Measurements from ENCODE around the gene SYNE2. TPM values are rescaled to one million over a fixed set of nuclear protein-coding genes. Genes with fewer than 3 reads are reported as not detected.

The SYNE2 gene
- total and polyA plus RNA-seq, 4 donors = 26.9 to 208 (median 67.9) TPM

GRCh38 chr14:63878792-63879191 lies 26.0 kb downstream of the SYNE2 start:
- Histone ChIP-seq H3K36me3 (ENCODE audit: control insufficient read depth in 4 of 4, insufficient read depth in 4 of 4, low read length in 4 of 4) (no peaks in the 10 kb centered on the region), H3K9ac (ENCODE audit: insufficient read depth in 1 of 2, low read length in 2 of 2) (no peak overlapping the region), H3K9me3 (ENCODE audit: control insufficient read depth in 4 of 4, insufficient read depth in 3 of 4, low read length in 3 of 4) (no peaks in the 10 kb centered on the region), H3K4me1 (ENCODE audit: control insufficient read depth in 5 of 5, insufficient read depth in 5 of 5, low read length in 5 of 5) (peaks cover 3 to 26% (median 5%) of the 10 kb centered on the region in 5 donors), H3K27ac (ENCODE audit: low read depth in 1 of 2, low read length in 1 of 2) (no peak overlapping the region), H3K4me3 (no peak overlapping the region), H3K27me3 (ENCODE audit: control insufficient read depth in 3 of 3, insufficient read depth in 3 of 3, low read length in 2 of 3) (no peaks in the 10 kb centered on the region)
- 96 to 98% methylated on average over 4 of the region's 4 CpGs for WGBS, 2 donors
- ATAC-seq (ENCODE audit: insufficient read depth, low FRiP score) = no peak
- TF ChIP-seq CTCF (IDR thresholded peaks at IDR 0.05; ENCODE audit: control extremely low read depth, extremely low read depth) = no peak
- no peak for DNase-seq

GRCh38 chr14:63881926-63882325 lies 29.1 kb downstream of the SYNE2 start:
- Histone ChIP-seq H3K36me3 (ENCODE audit: control insufficient read depth in 4 of 4, insufficient read depth in 4 of 4, low read length in 4 of 4) (peaks cover 0 to 4% (median 0%) of the 10 kb centered on the region in 4 donors), H3K9me3 (ENCODE audit: control insufficient read depth in 4 of 4, insufficient read depth in 3 of 4, low read length in 3 of 4) (no peaks in the 10 kb centered on the region), H3K27me3 (ENCODE audit: control insufficient read depth in 3 of 3, insufficient read depth in 3 of 3, low read length in 2 of 3) (no peaks in the 10 kb centered on the region), H3K4me3 (no peak overlapping the region), H3K27ac (ENCODE audit: low read depth in 1 of 2, low read length in 1 of 2) (no peak overlapping the region), H3K4me1 (ENCODE audit: control insufficient read depth in 5 of 5, insufficient read depth in 5 of 5, low read length in 5 of 5) (peaks cover 0 to 12% (median 0%) of the 10 kb centered on the region in 5 donors), H3K9ac (ENCODE audit: insufficient read depth in 1 of 2, low read length in 2 of 2) (no peak overlapping the region)
- 35 to 56% methylated on average over 5 of the region's 5 CpGs for WGBS, 2 donors
- TF ChIP-seq CTCF (IDR thresholded peaks at IDR 0.05; ENCODE audit: control extremely low read depth, extremely low read depth) = no peak
- DNase-seq = no peak
- ATAC-seq (ENCODE audit: insufficient read depth, low FRiP score) = no peak

- Histone ChIP-seq H3K4me3 (no peak overlapping the region), H3K27me3 (ENCODE audit: control insufficient read depth in 3 of 3, insufficient read depth in 3 of 3, low read length in 2 of 3) (no peaks in the 10 kb centered on the region), H3K9me3 (ENCODE audit: control insufficient read depth in 4 of 4, insufficient read depth in 3 of 4, low read length in 3 of 4) (no peaks in the 10 kb centered on the region), H3K27ac (ENCODE audit: low read depth in 1 of 2, low read length in 1 of 2) (no peak overlapping the region), H3K4me1 (ENCODE audit: control insufficient read depth in 5 of 5, insufficient read depth in 5 of 5, low read length in 5 of 5) (peaks cover 3 to 27% (median 13%) of the 10 kb centered on the region in 5 donors), H3K36me3 (ENCODE audit: control insufficient read depth in 4 of 4, insufficient read depth in 4 of 4, low read length in 4 of 4) (peaks cover 0 to 4% (median 0%) of the 10 kb centered on the region in 4 donors), H3K9ac (ENCODE audit: insufficient read depth in 1 of 2, low read length in 2 of 2) (no peak overlapping the region)
- DNase-seq (no peak), ATAC-seq (ENCODE audit: insufficient read depth, low FRiP score) (no peak)
- 96% methylated on average over 7 of the region's 7 CpGs for WGBS, 2 donors
- TF ChIP-seq CTCF (IDR thresholded peaks at IDR 0.05; ENCODE audit: control extremely low read depth, extremely low read depth) = no peak
Observed at GRCh38 chr14:63887899-63888298, 35.1 kb downstream of the SYNE2 start.

- Histone ChIP-seq H3K9me3 (ENCODE audit: control insufficient read depth in 4 of 4, insufficient read depth in 3 of 4, low read length in 3 of 4) (no peaks in the 10 kb centered on the region), H3K27me3 (ENCODE audit: control insufficient read depth in 3 of 3, insufficient read depth in 3 of 3, low read length in 2 of 3) (no peaks in the 10 kb centered on the region), H3K9ac (ENCODE audit: insufficient read depth in 1 of 2, low read length in 2 of 2) (no peak overlapping the region), H3K27ac (ENCODE audit: low read depth in 1 of 2, low read length in 1 of 2) (no peak overlapping the region), H3K36me3 (ENCODE audit: control insufficient read depth in 4 of 4, insufficient read depth in 4 of 4, low read length in 4 of 4) (no peaks in the 10 kb centered on the region), H3K4me1 (ENCODE audit: control insufficient read depth in 5 of 5, insufficient read depth in 5 of 5, low read length in 5 of 5) (peaks cover 11 to 43% (median 18%) of the 10 kb centered on the region in 5 donors), H3K4me3 (no peak overlapping the region)
- ATAC-seq (ENCODE audit: insufficient read depth, low FRiP score) = no peak
- 82 to 88% methylated on average over 1 of the region's 1 CpG for WGBS, 2 donors
- no peak for TF ChIP-seq CTCF (IDR thresholded peaks at IDR 0.05; ENCODE audit: control extremely low read depth, extremely low read depth)
- DNase-seq = no peak
Observed at GRCh38 chr14:63890553-63890952, 37.7 kb downstream of the SYNE2 start.

All from lung (tissue), 12 donors.